NCI-H82 treated with DMSO at 0.1 percent for 48 hours (cell line): Measurements from ENCODE around the gene MAD1L1.
A peak's percentile ranks its signal among the peaks of the same experiment; 100 is the strongest.
"Not testable (repeated sequence)": the region's sequence is repeated elsewhere in the genome, so short reads cannot be mapped to it uniquely, and the experiment has no call there.

ENCODE experiments used
- DNase-seq: peaks from one replicate; lab custom pipeline; 2025; ENCODE audit not compliant: unreplicated experiment; lab: John Stamatoyannopoulos, UW

MAD1L1 gene

DNA sequence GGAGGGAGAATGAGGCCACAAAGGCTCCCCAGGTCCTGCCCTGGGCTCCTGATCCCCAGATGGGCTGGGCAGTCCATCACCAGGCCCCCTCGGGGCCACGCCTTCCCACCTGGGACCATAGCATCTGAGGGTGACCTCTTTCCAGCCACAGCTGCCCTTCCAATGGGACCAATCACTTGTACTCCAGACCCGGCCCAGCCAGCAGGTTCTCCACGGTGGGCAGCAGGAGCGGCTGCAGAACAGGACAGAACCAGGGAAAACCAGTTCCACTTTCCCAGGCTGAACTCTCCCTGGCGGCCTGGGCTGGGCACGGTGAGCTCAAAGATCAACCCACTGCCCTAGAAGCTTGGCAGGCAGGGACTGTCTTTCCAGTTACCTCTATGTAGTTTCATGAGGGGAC is 257.6 kb downstream of the MAD1L1 start:
- no peak for DNase-seq

DNA sequence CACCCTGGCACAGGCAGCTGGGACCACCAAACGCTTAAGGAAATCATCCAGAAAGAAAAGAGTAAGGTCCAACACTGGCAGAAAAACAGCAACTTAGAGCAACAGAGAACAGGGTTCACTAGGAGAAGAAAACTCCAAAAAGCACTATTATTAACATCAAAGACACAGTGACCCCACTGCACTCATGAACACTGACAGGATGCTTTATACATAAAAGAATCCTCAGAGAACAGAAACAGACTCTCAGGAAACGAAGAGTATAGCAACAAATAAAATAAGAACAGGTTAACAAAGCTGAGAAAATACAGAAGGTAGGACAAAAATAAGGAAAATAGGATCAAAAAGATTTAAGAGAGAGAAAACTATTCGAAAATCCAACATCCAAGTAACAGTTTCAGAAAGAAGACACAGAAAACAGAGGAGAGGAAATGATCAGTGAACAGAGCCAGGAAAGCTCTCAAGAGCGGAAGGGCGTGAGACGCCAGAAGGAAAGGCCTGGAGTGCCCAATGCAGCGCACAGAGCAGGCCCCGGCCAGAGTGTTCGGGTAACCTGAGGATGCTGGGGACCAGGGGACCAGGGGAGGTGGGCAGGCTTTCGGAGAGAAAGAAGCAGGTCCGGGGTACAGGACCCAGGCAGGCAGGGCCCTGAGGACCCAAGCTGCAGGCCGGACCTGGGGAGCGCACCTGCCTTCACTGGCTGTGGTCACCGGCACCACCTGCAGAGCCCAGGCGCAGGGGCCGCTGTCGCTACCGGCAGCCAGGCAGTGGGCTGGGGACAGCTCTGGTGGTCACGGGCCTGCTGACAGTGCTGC is 258.2 kb downstream of the MAD1L1 start:
- no peak for DNase-seq

DNA sequence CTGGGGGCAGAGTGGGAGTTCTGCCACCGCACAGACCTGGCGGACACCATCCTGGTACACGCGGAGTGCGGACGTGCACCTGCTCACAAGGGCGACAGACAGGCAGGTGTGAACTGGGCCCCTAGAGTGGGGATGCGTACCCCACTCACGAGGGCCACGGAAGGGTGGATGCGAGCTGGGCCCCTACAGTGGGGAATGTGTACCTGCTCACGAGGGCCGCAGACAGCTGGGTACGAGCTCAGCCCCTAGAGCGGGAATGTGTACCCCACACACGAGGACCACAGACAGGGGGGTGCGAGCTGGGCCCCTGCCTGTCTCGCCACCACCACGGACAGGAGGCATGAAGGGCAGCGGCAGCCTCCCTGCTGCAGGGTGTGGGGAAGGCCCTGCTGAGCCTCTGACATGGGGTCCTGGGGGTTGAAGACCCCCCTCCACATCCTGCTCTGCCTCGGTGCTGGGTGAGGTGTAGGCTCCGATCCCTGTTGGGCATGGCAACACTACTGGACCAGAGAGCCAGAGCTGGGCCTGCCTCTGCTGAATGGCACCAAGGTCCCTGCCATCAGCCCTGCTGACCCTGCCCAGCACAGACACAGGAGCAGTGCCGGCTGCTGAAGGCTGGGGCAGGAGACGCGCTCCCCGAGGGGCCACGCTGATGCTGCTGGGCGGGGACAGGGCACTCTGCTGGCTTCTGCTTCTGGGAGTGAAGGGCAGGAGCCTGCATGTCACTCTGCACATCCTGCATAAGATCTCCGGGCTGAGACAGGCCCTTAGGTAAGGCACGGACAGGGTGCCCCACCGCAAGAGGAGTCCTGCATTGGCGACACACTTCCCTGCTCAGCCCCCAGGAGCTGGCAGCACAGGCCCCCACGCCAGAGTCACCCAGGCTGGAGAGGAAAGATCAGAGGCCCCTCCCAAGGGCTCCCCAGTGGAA is 259.2 kb downstream of the MAD1L1 start:
- DNase-seq: no peak

DNA sequence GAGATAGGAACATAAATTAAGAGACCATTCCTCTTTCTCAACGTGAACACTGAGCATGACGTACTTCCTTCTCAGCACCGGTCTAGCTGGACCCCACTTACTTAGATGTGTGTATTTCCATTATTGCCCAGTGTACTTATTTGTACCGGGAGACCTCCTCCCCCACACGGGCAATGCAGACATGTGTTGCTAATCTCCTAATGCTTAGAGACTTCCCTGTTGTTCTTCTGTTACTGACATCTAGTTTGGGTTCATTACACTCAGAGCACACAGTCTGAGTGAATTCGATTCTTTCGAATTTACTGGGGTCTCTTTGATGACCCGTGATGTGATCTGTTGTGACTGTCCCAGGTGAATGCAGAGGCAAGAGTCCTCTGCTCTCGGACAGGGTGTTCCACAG is 260.0 kb downstream of the MAD1L1 start:
- DNase-seq: no peak

DNA sequence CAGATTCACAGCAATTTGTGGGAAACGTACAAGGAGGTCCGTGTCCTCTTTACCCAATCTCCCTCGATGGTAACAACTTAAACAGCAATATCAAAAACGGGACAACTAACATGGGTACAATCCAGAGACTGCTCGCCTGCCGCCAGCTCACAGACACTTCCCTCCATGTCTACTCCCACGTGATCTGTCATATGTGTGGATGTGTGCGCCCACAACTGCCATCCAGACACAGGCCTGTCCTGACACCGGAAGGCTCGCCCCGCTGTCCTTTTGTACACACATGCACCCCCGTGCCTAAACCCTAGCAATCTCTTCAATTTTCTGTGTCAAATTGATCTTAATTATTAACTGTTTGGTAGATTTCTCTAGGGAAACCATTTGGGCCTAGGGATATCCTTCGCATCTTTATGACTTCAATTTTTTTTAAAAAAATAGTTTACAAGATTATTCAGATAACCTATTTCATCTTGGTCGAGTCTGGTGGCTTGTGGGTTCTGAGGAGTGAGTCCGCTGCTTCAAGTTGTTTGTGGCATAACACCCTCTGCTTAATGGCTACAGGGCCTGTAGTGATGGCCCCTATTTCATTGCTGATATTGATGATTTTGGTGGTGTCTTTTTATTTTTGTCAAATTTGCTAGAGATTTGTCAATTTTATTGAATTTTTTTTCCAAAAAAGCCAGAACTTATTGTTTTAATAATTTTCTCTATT is 260.6 kb downstream of the MAD1L1 start:
- DNase-seq: no peak

DNA sequence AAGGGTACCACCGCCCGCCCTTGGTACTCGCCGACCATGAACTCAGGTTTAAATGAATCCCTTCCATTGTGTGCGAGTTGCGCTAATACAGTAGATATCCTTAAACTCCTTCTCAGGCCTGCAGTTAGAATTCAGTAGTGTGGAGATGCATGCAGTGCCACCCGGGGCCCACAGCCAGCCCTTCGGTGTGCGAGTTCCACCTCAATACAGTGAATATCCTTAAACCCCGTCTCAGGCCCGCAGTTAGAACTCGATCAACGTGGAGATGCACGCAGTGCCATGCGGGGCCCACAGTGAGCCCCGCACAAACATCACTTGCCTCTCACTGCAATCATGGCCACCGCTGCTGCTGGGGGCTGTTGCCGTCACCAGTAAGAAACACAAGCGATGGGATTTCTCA is 261.9 kb downstream of the MAD1L1 start:
- no peak for DNase-seq

DNA sequence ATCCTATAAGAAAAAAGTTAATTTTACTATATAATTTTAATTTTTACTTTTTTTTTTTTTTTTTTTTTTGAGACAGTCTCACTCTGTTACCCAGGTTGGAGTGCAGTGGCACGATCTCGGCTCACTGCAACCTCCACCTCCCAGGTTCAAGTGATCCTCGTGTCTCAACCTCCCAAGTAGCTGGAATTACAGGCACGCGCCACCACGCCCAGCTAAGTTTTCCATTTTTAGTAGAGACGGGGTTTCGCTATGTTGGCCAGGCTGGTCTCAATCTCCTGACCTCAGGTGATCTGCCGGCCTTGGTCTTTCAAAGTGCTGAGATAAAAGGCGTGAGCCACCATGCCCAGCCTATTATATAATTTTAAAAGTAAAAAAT is 262.5 kb downstream of the MAD1L1 start:
- not testable (repeated sequence) for DNase-seq

DNA sequence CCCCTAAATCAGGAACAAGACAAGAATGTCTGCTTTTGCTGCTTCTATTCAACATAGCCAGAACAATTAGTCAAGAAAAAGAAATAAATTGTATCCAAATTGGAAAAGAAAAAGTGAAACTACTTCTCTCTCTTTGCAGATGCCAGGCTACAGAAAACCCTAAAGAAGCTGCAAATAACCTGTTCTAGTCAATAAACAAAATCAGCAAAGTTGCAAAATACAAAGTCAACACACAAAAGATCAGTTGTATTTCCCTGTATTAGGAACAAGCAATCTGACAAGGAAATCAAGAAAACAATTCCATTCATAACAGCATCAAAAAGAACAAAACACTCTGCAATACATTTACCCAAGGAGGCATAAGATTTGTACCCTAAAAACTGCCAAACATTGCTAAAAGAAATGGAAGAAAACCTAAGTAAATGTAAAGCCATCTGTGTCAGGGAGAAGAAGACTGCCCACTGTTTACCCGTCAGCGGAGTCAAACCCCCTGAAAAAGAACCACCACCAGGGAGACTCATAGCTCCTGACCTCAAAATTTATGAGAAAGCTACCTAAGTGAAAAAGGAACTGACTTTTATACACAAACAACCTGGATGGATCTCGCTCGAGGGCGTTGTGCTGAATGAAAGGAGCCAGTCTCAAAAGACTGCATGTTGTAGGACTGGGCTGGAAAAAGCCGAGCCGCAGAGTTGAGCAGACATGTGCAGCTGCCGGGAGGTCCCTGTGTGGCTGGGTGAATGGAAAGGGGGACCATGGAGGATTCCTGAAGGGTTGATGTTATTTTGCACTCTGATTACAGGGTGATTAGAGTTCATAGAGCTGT is 263.1 kb downstream of the MAD1L1 start:
- no peak for DNase-seq

DNA sequence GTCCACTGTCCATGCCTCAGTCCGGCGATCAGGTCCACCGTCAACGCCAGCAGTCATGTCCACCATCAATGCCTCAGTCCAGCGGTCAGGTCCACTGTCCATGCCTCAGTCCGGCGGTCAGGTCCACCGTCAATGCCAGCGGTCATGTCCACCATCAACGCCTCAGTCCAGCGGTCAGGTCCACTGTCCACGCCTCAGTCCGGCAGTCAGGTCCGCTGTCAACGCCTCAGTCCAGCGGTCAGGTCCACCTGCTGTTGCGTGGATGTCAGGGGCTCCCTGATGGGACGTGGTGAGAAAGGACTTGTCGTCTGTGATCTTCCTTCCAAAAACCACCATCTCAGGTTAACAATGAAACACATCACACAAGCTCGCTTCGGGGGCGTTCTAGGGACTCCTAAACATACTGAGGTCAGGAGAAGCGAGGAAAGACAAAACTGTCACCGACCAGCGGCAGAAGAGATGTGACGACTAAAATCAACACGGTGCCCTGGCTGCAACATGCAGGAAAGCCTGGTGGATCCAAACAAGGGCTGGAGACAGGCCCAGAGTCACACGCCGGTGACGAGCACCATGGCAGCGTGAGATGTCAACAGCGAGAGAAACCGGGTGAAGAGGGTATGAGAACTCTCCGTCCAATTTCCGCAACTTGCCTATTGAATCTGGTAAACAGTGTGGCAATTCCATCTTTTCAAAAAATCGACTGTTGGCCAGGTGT is 264.2 kb downstream of the MAD1L1 start:
- DNase-seq: no peak

DNA sequence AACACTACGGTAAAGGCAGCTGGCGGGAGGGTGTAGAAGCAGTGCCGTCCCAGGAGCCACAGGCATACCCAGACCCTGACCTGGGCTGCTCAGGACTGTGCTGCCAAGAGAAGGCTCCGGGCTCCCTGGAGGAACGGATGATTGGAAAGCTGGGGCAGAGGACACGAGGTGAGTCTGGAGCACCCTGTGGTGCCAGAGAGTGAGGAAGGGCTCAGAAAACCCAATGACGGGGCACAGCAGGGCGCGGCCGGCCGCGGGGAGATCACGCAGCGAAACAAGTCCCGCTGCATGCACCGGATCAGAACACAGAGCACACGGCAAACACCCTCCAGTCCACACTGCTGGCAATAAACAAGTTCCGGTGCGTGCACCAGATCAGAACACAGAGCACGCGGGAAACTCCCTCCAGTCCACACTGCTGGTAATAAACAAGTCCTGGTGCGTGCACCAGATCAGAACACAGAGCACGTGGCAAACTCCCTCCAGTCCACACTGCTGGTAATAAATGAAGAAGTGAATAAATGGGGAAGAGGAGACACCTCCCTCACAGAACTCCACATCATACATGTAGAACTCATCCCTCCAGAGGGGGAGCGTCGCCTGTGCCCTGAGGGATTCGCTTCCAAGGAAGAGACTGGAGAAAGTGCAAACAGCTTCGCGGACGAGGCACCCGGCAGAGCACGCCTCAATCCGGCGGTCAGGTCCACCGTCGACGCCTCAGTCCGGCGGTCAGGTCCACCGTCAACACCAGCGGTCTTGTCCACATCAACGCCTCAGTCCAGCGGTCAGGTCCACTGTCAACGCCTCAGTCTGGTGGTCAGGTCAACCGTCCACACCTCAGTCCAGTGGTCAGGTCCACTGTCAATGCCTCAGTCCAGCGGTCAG is 265.0 kb downstream of the MAD1L1 start:
- DNase-seq: no peak

DNA sequence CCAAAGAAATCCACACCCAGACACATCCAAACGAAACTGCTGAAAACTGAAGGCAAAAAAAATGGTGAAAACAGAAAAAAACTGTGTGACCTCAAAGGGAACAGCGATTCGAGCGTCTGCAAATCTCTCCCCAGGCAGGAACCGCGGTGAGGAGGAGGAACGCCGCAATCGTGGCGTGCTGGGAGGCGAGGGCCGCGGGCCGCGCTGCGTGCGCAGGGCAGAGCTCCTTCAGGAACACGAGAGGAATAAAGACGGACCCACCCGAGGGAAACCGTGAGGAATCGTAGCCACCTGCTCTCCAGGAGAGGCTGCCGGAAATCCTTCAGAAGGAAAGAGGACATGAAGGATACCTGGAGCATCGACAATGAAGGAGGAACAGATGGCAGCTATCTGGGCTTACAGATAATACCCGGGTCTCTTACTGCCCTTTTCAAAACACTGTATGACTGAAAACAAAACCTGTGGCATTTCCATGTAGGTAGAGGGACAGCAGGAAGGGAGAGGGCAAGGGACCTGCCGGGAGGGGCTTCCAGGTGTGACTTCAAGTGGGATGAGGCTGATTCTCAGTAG is 266.0 kb downstream of the MAD1L1 start:
- DNase-seq: peak; percentile 10

DNA sequence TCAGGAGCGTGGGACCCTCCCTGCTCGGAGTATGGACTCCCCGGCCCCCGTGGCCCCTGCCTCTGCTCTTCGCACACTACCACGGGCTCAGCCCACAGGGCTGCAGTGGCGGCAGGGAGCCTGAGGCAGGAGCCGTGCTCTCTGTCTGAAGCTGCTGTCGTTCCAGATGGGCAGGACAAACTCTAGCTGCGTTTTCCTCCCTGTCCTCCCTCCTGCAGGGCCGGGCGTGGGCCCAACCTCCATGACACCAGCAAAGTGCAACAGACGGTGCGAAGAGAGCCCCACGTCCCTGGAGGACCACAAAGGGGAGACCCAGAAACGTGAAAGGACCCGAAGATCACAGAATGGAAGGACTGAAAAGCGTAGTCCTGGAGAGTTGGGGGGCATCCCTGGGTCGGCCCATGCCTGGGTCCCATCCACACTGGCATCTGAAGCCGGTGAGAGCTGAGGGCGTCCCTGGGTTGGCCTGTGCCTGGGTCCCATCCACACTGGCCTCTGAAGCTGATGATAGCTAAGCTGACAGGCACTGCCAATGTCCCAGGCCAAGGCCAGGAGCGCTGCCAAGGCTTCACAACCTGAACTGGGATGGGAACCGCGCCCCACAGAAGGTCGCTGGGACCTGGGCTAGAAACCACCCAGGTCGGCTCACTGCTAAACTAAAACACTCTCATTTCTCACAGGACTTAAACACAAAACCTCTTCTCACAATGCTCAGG is 267.0 kb downstream of the MAD1L1 start:
- DNase-seq: no peak

DNA sequence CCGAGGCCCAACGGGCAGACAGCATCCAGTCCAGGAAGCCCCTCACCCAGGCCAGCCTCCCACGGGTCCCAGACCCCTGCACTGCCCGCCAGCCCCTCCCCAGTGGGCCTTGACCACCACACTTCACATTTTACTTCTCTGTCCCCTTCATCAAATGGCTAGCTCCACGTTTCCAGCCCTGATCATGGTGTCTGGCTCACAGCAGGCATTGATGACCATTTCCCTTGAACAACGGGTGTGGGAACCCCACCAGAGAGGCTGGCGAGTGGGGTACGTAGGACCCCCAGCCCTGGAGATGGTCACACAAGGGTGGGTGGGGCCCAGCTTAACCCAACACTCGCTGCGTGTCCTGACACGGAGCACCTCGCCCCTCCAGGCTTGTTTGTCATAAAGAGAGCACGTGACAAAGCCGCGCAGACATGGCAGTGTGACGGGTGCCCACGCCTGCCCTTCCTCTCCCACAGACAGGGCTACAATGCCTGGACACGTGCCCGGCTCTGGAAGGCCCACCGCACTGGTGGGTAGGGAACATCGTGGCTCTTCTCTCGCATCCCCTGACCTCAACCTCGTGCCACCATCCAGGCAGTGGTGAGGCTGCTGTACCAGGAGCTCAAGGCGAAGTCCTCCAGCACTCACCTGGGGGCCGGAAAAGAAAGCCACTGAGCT is 267.7 kb downstream of the MAD1L1 start:
- no peak for DNase-seq

DNA sequence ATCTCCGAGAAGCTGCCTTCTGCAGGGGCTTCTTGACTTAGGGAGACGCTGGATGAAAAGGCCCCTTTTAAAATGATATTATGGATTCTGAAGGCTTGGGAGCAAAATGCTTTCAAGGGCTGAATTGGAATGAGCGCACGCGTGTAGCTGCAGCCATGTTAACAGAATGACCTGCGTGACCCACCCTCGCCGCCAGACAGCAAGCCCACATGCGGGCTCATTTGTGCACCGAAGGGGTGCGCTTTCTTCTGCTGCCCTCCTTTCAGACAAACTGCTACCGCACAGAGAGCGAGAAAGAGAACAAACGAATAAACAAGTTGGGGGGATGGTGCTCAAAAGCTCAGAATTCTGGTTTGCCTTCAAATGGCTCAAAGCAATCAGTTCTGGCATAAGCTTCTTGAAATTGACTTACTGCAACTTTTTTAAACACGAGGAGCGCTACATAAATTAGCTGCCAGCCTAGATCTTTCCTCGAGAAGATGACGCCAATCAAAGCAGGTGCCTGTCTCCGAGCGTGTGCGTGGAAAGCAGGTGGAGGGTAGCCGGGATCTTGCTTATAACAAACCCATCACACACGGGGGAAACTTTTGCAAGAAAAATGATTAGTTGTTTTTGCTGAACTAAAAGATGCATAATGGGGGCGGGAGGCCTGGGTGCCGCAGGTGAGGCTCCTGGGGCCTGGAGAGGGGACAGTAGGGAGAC is 268.4 kb downstream of the MAD1L1 start:
- DNase-seq: no peak

DNA sequence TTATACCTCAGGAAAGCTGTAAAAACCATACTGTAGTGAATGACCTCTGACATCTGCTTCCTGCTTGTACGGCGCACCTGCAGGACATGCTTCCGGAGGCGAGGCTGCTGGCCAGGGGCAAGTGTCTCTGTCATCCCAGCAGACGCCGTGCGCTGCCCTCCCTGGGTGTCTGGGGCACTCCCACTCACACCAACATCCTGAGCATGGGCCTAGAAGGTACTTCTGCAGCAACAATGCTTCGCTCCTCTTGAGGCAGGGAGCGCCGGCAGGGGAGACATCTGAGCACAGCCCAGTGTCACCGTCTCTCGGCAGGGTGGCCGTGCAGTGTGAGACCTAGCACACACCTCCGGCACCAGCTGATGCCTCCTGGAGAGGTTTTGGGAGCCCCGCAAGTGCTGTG is 269.2 kb downstream of the MAD1L1 start:
- DNase-seq: no peak

DNA sequence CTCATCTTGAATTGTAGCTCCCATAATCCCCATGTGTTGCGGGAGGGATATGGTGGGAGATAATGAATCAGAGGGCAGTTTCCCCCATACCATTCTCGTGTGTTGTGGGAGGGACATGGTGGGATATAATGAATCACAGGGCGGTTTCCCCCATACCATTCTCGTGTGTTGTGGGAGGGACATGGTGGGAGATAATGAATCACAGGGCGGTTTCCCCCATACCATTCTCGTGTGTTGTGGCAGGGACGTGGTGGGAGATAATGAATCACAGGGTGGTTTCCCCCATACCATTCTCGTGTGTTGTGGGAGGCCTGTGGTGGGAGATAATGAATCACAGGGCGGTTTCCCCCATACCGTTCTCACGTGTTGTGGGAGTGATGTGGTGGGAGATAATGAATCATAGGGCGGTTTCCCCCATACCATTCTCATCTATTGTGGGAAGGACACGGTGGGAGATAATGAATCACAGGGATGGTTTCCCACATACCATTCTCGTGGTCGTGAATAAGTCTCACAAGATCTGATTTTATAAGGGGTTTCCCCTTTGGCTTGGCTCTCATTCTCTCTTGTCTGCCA is 271.0 kb downstream of the MAD1L1 start:
- DNase-seq: no peak

DNA sequence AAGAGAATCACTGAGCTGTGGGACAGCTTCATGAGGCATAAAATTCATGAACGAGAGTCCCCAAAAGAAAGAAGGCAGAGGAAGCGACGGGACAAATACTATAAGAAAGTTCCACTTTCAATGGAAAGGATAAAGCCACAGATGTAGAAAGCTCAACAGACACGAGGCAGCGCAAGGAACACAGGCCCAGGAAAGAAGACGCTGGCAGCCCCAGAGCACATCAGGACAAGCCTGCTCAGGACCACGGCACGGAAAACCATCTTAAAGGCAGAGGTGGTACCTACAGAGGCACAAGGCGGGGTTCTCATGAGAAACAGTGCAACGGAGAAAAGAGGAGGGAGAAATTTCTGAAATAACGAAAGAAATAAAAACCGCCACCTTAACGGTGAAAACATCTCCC is 273.4 kb downstream of the MAD1L1 start:
- no peak for DNase-seq
